Activated CD4-positive, CD25-positive, alpha-beta regulatory T cell treated with anti-CD3 and anti-CD28 coated beads, Interleukin-2, amount 50 U/mL, for 72 hours (primary cell): Measurements from ENCODE around the gene REXO5.
"Not testable (repeated sequence)": the region's sequence is repeated elsewhere in the genome, so short reads cannot be mapped to it uniquely, and the experiment has no call there.

Source experiments
- DNase-seq: peaks from one replicate; pipeline ENCODE4 v3.0.0; 2021

Gene REXO5

DNA sequence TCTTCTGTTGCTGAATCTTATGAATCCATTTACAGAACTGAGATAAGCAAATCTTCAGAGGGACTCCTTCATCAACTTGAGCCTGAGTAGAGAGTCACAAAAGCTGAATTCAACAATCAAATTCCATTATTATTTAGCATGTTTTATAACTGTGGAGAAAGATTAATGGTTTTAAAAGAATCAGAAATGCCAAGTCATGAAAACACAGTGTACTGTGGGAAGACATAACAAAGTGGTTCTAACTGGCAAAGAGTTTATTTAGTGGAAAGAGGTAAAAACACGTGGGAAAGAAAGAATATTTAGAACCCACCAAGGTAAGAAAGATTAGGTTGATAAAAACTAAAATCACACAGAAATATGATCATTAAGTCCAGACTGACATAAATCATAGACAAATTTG, 5.0 kb upstream of the REXO5 start:
- DNase-seq: no peak

DNA sequence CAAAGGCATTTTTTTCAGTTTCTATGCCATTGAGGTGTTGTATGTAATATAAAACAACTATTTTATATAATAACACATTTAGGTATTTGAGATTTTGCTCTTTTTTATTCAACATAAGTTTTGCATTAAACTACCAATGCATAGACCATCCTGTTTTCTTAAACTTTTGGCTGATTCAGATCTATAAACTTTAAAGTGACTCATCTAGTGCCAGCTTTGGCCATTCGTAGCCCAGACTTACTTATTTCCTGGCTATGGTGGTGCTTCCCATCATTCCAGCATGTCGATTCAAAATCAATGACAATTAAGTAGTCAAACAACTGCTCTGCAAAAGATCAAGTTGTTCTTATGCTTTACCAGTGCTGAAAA, 3.2 kb upstream of the REXO5 start:
- DNase-seq: no peak

DNA sequence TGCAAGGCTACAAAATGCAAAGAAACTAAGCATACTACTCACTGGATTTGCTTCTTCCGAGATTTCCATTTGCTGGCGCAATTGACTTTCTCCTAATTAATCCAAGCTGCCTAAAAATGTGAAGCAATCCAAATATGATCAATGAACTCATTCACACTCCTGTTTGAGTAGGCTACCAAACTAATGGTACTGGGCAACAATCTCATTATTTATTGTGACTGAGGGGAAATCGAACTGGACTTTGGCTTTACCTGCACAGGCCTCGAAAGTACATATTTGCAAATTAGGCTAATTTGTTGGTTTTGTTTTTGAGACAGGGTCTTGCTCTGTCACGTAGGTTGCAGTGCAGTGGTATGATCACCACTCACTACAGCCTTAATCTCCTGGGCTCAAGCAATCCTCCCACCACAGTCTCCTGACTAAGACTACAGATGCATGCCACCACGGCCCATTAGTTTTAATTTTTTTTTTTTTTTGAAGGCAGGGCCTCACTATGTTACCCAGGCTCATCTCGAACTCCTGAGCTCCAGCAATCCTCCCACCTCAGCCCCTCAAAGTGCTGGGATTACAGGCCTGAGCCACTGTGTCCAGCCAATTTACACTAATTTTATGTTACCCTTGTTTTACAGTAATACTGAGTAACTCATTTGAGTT, 2.6 kb upstream of the REXO5 start:
- no peak for DNase-seq

GRCh38 chr16:20805684-20806167, 601 bp upstream of the REXO5 start:
- not testable (repeated sequence) for DNase-seq

GRCh38 chr16:20807862-20808261, 1.5 kb downstream of the REXO5 start:
- no peak for DNase-seq

DNA sequence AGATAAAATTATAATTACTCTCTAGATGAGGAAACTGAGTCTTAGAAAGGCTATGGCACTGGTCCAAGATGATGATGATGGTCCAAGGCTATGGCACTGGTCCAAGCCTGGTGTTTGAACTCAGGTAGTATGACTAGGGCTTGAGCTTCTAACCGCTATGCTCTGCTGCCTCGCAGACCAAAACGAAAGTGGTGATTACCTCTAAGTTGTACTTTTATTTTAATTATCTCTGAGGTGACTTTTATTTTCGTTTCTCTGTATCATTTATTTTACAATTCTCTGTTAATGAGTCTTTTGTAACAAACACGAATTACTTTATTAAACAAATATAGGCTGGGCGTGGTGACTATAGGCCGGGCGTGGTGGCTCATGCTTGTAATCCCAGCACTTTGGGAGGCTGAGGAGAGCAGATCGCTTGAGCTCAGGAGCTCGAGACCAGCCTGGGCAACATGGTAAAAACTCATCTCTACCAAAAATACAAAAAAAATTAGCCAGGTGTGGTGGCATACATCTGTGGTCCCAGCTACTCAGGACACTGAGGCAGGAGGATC, 5.6 kb downstream of the REXO5 start:
- DNase-seq: no peak

GRCh38 chr16:20812510-20812909, 6.2 kb downstream of the REXO5 start:
- DNase-seq: no peak

DNA sequence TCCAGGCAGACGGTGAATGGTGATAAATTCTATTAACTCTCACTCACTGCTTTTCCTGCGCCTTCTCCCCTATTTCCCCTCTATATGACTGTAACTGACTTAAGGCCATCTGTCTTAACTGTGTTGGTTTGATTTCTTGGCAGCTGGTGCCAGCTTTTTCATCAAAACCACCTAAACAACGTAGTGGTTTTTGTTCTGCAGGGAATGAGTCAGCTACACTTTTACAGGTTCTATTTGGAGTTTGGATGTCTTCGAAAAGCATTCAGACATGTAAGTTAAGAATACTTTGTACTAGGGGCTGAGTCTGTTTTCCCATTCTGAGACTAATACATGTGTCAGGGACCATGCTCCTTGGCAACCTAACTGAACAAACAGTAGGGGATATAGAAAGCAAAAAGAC, 8.5 kb downstream of the REXO5 start:
- no peak for DNase-seq

- DNase-seq: no peak
Observed at GRCh38 chr16:20818929-20819585, 12.7 kb downstream of the REXO5 start.

DNA sequence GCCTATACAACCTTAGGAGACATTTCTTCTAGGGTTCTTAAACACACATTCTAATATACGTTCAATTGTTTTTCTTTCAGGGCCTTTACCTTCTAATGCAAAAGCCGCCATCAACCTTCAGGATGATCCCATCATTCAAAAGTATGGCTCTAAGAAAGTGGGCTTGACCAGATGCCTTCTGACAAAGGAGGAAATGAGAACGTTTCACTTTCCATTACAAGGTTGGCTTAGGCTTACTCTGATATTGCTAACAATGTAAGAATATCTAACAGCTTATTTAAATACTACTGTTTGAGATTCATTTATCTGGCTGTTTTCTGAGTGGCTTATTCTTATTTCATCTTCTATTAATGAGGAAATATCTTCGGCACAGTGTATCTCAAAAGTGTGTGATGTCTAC, 15.4 kb downstream of the REXO5 start:
- no peak for DNase-seq

DNA sequence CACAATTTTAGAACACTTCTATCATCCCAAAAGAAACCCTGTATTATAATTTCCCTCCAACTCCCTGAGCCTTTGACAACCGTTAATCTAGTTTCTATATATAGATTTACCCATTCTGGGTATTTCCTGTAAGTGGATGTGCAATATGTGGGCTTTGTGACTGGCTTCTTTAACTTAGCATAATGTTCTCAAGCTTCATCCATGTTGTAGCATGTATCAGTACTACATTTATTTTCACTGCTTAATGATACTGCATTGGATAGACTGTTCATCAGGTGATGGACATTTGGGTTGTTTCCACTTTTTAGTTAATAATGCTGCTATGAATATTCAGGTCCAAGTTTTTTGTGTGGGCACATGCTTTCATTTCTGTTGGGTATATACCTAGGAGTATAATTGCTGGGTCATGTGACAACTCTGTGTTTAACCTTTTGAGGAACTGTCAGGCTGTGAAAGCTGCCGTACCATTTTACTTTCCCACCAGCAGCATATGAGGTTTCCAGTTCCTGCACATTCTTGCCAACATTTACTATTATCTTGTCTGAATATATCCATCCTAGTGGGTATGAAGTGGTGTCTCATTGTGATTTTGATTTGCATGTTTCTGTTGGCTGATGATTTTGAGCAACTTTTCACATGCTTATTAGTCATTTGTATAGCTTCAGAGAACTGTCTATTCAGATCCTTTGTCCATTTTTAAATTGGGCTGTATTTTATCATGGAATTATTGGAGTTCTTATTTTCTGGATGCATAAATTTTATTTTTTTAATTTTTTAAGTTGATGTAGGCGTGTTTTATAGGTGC, 16.4 kb downstream of the REXO5 start:
- no peak for DNase-seq

DNA sequence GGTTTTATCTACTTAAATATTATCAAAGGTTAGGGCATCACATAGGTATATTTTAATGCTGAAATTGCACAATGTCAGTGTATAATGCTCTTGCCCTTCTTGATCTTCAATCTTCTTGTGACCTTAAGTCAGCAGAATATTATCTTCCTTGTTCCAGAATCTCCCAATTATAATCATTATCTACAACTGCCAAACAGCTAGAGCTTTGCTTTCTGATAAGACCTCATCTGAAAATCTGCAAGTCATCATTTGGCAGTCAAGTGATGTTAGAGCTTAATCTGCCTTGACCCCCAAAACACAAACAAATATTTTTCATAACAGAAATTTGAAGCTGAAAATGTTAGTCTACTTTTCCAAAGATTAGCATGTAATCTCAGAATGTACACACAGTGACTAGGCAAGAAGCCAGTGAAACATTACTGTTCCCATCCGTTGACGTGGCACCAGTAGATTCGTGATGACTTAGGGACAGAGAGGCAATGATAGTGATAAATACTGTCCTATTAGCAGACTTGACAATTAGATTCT, 19.8 kb downstream of the REXO5 start:
- DNase-seq: no peak

GRCh38 chr16:20829536-20829935, 23.2 kb downstream of the REXO5 start:
- DNase-seq: no peak

DNA sequence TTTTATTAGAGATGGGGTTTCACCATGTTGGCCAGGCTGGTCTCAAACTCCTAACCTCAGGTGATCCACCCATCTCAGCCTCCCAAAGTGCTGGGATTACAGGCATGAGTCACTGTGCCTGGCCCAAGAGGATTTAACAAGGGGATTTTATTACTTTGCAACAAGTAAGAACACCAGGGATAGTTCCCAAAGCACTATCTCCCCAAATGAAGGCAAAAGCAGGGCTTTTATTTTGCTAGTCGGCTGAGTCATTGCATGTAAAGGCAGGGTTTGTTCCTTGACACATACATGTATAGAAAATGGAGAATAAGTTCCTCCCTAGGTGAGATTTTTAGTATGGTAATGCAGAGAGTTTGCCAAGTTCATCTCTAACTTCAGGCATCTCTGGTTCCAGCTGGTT, 24.0 kb downstream of the REXO5 start:
- DNase-seq: no peak

- no peak for DNase-seq
Observed at GRCh38 chr16:20833086-20833485, 26.8 kb downstream of the REXO5 start.

GRCh38 chr16:20838240-20838639, 31.9 kb downstream of the REXO5 start:
- no peak for DNase-seq

GRCh38 chr16:20839504-20839903, 33.2 kb downstream of the REXO5 start:
- no peak for DNase-seq

GRCh38 chr16:20844054-20844453, 37.7 kb downstream of the REXO5 start:
- no peak for DNase-seq

GRCh38 chr16:20844588-20844987, 38.3 kb downstream of the REXO5 start:
- no peak for DNase-seq

DNA sequence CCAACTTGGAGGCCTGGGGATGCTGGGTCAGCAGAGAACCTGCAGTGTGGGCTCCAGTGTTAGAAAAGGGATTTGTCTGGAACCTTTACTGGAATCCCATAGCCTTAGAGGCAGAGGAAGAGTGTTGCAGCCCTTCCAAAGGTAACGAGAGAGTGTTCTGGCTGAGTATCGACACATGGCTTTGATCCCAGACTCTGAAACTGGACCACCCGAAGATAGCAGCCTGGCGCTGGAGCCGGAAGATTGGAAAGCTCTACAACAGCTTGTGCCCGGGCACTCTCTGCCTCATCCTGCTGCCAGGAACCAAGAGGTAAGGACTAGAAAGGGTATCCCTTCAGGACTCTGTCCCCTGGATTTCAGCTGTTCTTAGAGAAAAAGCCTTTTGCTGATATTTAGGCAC, 39.7 kb downstream of the REXO5 start:
- no peak for DNase-seq

- DNase-seq: no peak
Observed at GRCh38 chr16:20846551-20846950, 40.2 kb downstream of the REXO5 start.

GRCh38 chr16:20847550-20847949, 41.2 kb downstream of the REXO5 start:
- no peak for DNase-seq

GRCh38 chr16:20849589-20850390, 43.5 kb downstream of the REXO5 start:
- DNase-seq: peak; percentile 64
